ENCODE results near the gene XIRP2.

GRCh38 chr2:166867874-166868514 is 20.3 kb upstream of the XIRP2 start:
- TF ChIP-seq CTCF (IDR thresholded peaks at IDR 0.05; ENCODE audit: low read depth, low read length), result no peak
- no peak for TF ChIP-seq EZH2phosphoT487 (IDR thresholded peaks at IDR 0.05; ENCODE audit: low read depth)
